K562 (cell line): ENCODE data around the gene PLEKHA7.

ENCODE experiments used
- CTCF ChIP-seq, 3 experiments: IDR thresholded peaks in 2 of 3; conservative IDR thresholded peaks in 1 of 3; 2 replicates each; pipeline ENCODE4 v1.5.1; 2011 to 2012; ENCODE audit warnings: low read length in 3 of 3, mild to moderate bottlenecking in 3 of 3, control low read depth in 2 of 3, improper control_type of control experiment in 1 of 3, inconsistent platforms in 1 of 3, low read depth in 1 of 3, mixed read lengths in 1 of 3, moderate library complexity in 1 of 3; ENCODE audit not compliant: insufficient read depth in 2 of 3
- MTA2 ChIP-seq: fragments of 450-650 bp; IDR thresholded peaks from 2 replicates; pipeline ENCODE4 v1.6.1; 2016; ENCODE audit warnings: low read depth
- NFE2 ChIP-seq: IDR thresholded peaks from 2 replicates; pipeline ENCODE4 v1.6.1; 2014; ENCODE audit warnings: antibody characterized with exemption, low read depth
- YY1 ChIP-seq, 3 experiments: IDR thresholded peaks; 2 replicates each; pipeline ENCODE4 v1.6.1; 2011; ENCODE audit warnings: low read length in 2 of 3, mild to moderate bottlenecking in 2 of 3, moderate library complexity in 2 of 3, borderline replicate concordance in 1 of 3, control low read depth in 1 of 3, low read depth in 1 of 3; ENCODE audit not compliant: insufficient read depth in 3 of 3, insufficient replicate concordance in 2 of 3, control insufficient read depth in 1 of 3, insufficient read length in 1 of 3; ENCODE audit errors: extremely low read depth in 1 of 3

- TF ChIP-seq MTA2 (no peak), YY1 (IDR thresholded peaks at IDR 0.05; ENCODE audit: borderline replicate concordance in 1 of 3, control insufficient read depth in 1 of 3, extremely low read depth in 1 of 3, insufficient read depth in 3 of 3, insufficient read length in 1 of 3, insufficient replicate concordance in 2 of 3, low read depth in 1 of 3, low read length in 2 of 3) (no peak), NFE2 (no peak), CTCF (IDR thresholded peaks at IDR 0.05 in 2 of 3, conservative IDR thresholded peaks at IDR 0.05 in 1 of 3; ENCODE audit: insufficient read depth in 2 of 3, low read depth in 1 of 3, low read length in 3 of 3) (no peak)
These were observed 264.5 kb downstream of the PLEKHA7 start for GRCh38 chr11:16749666-16750065.
